Suppressor macrophage treated with lipopolysaccharide for 1 hour (primary cell): ENCODE data around the gene YJEFN3.

Experiments used
- DNase-seq, 3 donors: peaks; one replicate each; pipeline ENCODE4 v3.0.0-alpha.2; 2020 to 2022

Gene YJEFN3

GRCh38 chr19:19528721-19529490 lies at the start of gene YJEFN3:
TSS of gene YJEFN3 (plus strand) at chr19:19528911. CDS start at chr19:19528933, 22 bp downstream.
- DNase-seq = no peak

GRCh38 chr19:19480688-19481087 lies 48.0 kb upstream of the YJEFN3 start:
- no peak for DNase-seq

- DNase-seq = peak in 1 of 3 donors; percentile 34
Observed at GRCh38 chr19:19482809-19483596, 45.7 kb upstream of the YJEFN3 start.

- no peak for DNase-seq
Observed at GRCh38 chr19:19485161-19485997, 43.3 kb upstream of the YJEFN3 start.

- no peak for DNase-seq
Observed at GRCh38 chr19:19485998-19486290, 42.8 kb upstream of the YJEFN3 start.

- DNase-seq = no peak
Observed at GRCh38 chr19:19486343-19487076, 42.2 kb upstream of the YJEFN3 start.

GRCh38 chr19:19487077-19487949 lies 41.4 kb upstream of the YJEFN3 start:
- DNase-seq = no peak

GRCh38 chr19:19487950-19488874 lies 40.5 kb upstream of the YJEFN3 start:
- no peak for DNase-seq

- peak; percentile 69 to 83 (median 74) for DNase-seq
Observed at GRCh38 chr19:19488875-19489690, 39.6 kb upstream of the YJEFN3 start.

GRCh38 chr19:19489804-19490204 lies 38.9 kb upstream of the YJEFN3 start:
- no peak for DNase-seq

GRCh38 chr19:19490214-19490968 lies 38.3 kb upstream of the YJEFN3 start:
- DNase-seq = peak; percentile 78 to 85 (median 83)

GRCh38 chr19:19491321-19492025 lies 37.2 kb upstream of the YJEFN3 start:
- DNase-seq = no peak

GRCh38 chr19:19492026-19492610 lies 36.6 kb upstream of the YJEFN3 start:
- no peak for DNase-seq

- peak in 1 of 3 donors; percentile 25 for DNase-seq
Observed at GRCh38 chr19:19493841-19494546, 34.7 kb upstream of the YJEFN3 start.

GRCh38 chr19:19495614-19496603 lies 32.8 kb upstream of the YJEFN3 start:
- DNase-seq = no peak
